Activated T-cell treated with anti-CD3 and anti-CD28 coated beads, Interleukin-2, amount 50 U/mL, for 48 hours (primary cell): ENCODE measurements around the gene KDM7A.

Experiments used
- DNase-seq, 2 experiments: peaks; one replicate each; pipeline ENCODE4 v3.0.0-alpha.2; 2020

KDM7A gene

DNA sequence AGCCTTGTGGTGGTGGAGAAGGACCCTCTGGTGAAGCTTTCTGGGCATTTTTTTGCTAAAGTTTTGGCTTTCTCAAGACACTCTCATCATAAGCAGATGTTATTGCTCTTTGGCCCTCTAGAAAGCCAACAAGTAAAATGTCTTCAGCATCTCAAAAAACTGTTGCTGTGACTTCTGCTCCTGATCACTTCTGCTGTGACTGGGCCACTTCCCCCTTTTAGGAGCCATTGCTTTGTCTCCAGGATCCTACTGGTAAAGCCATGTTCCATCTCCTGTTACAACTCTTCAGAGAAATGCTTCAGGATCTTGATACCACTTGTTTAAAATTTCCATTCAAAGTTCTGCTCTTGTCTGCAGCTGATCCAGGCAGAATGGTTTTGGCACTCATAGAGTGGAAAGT, 125.0 kb downstream of the KDM7A start:
- DNase-seq: no peak

DNA sequence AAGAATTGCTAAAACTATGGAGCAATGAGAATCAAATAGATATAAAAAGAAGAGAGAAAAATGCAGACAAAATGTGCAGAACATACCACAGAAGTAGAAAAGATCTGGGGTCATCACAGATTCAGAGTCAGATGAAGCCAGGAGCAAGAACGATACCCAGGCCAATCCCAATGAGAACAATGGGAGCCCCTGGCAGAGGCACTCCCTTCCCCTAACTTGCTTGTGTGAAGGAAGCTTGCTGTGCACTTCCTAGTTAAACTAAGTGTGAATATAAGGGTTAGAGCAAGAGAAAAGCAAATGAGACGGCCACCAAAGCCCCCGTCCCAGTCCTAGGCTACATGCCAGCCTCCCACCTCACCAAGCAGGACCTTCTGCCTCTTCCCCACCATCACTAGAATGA, 126.7 kb downstream of the KDM7A start:
- no peak for DNase-seq

DNA sequence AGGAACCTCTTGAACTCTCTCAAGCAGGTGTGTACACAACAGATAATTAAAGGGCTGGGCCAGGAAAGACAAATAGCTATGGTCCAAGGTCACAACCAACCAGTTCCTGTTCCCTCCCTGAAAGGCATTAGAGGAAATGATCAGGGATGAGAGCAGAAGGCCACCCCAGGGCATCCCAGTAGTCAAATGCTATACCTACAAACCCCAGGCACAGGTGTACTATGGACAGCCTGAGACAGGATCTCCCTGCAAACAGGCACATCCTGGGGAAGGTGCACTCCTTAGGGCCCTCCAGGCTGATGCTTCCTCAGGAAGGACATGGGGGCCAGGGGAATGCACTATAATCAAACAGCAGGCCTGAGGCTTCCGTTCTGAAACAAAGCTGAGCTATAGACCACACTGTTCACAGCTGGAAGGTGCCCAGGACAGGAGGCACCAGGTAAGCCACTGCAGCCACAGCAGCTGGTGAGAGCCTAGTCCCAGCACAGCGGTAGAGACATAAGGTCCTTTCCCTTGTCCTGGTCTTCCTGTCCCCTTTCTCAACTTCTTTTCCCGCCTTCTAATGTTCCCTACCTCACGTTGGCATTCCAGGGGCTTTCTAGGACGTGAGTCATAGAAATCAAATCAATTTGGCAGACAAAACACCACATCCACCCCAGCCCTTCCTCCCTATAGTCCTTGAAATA, 127.3 kb downstream of the KDM7A start:
- DNase-seq: no peak

DNA sequence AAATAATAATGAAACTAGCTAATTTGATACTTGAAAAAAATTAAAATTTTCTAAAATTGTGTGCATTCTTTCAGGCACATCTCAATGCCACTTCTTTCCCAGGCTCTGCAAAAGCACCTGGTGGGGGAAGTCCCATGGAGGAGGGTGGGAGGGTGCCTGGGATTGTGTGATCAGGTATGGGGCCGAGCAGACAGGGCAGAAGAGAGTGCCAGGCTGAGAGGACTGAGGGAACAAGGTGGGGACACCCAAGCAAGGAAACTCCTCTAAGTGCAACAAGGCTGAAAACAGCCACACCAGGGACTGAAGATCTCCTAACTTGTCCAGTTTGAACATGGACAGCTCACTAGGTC, 127.8 kb downstream of the KDM7A start:
- no peak for DNase-seq

DNA sequence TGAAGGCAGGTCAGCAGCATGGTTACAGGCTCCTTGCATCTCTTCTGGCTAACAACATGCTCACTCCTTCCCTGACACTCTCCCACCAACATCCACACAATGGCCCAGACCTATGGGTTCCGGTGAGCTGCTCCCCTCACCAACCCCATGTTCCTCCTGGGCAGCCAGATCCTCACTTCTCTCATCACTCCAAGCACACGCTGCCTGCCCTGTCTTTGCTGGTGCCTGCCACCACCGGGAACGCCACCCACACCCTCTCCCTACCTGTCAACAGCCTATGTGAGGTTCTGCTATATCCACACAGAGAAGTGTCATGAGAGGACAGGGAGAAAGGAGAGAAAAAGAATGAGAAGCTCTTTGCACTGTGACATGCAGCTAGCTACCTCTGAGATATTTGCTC, 128.6 kb downstream of the KDM7A start:
- DNase-seq: no peak

DNA sequence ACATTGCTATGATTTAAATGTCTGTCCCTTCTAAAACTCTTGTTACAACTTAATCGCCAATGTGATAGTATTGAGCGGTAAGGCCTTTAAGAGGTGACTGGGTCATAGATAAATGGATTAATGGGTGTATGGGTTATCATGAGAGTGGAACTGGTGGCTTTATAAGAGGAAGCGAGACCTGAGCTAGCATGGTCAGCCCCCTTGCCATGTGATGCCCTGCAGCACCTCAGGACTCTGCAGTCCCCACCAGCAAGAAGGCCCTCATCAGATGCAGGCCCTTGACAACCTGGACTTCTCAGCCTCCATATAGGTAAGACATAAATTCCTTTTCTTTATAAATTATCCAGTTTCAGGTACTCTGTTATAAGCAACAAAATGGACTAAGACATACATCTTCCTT, 129.6 kb downstream of the KDM7A start:
- no peak for DNase-seq

DNA sequence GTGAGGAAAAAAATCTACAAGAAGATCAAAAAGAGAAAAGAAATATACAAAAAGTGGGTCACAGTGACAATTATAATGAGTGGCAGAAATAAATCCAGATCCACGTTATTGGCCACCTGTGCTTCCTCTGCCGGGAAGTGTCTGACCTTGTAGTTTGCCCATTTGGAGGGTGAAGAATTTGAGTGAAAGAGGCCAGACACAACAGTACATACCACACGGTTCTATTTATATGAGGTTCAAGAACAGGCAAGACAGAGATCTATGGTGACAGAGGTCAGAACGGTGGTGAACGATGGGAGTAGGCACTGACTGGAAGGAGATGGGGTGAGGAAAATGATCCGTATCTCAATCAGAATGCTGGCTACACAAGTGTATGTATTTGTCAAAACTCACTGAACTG, 131.1 kb downstream of the KDM7A start:
- no peak for DNase-seq

DNA sequence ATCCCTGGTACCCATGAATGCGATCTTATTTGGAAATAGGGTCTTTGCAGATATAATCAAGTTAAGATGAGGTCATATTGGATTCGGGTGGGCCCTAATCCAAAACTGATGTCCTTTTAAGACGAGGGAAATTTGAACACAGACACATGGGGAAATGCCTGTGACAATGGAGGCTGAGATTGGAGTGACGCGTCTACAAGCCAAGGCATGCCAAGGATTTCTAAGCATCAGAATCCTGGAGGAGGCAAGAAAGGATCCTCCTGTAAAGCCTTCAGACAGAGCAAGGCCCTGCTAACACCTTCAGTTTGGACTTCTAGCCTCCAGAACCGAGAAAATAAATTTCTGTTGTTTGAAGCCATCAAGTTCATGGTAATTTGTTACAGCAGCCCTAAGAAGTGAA, 132.5 kb downstream of the KDM7A start:
- DNase-seq: no peak

DNA sequence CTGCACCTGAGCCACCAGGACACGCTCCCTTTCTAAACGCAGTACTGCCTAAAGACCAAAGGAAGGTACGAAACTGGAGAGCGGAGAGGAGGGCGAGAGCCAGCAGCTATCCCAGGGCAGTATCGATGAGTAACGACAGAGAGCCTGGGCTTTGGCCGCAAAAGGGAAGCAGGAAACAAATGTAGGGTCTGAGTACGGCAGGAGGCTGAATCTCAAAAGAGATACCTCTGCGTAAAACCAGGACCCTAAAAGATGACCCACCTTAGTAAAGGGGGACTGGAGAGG, 134.5 kb downstream of the KDM7A start:
- no peak for DNase-seq

DNA sequence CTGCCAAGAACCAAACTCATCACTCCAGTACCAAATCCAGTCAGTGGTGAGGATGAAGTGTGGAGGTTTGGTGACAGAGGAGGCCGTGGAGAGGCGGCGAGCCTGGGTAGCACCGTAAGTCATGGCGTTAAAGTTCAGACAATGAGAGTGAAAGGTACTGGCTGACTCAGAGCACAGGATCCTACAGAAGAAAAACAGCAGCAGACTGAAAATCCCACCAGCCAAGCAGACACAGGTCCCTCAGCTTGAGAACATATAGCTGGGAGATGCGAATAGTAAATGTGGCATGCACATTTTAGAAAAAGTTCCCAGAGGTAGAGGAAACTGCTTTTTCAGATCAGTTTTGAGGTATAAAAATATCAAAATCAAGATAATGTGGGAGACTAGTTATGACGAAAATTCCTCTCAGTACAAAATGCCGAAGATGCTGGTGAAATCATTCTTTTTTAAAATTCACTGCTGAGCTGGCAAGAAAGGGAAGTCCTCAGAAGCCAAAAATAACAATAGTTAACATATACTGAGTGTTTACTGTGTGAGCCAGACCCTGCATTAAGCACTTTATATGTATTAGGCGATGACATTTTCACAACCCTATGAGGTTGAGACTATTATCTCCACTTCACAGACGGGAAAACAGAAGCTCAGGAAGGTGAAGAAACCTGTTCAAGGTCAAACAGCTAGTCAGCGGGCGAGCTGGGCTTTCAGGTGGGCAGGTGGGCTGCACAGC, 135.0 kb downstream of the KDM7A start:
- DNase-seq: no peak

DNA sequence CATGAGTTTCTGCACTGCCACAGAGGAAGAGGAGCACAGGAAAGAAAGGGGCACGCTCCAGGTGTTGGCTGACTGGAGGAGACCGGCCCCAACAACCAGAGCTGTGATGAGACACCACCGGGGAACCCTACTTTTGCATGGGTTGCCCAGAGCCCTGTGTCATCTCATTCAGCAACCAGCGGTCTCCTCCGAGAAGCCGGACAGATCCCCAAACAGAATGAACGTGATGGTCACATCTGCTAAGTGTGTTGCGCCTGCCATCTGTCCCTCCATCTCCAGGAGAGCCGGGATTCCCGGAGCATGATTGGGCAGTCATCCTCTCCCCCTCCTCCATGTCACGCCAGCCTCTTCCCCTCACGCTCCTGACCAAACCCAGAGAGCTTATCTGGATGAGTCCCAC, 136.9 kb downstream of the KDM7A start:
- peak in 1 of 2 experiments; percentile 6 for DNase-seq

DNA sequence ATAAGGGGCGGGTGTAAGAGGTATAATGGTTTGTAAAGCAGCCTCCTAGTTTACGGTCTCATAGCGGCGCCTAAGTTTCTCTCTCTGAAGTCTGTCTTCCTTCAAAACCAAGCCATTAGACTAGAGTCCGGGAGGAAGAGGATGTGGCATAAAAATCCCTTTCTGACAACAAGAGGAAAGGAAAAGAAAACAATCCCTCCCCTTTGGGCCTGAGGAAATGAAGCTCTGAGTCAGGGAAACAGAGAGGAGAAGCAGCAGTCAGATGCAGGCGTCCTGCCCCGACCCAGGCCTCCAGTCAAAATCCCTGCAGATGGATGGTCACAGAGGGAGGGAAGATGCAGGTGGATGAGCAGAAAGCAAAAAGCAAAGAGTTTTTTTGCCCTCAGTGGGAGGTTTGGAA, 137.7 kb downstream of the KDM7A start:
- DNase-seq: peak in 1 of 2 experiments; percentile 10

DNA sequence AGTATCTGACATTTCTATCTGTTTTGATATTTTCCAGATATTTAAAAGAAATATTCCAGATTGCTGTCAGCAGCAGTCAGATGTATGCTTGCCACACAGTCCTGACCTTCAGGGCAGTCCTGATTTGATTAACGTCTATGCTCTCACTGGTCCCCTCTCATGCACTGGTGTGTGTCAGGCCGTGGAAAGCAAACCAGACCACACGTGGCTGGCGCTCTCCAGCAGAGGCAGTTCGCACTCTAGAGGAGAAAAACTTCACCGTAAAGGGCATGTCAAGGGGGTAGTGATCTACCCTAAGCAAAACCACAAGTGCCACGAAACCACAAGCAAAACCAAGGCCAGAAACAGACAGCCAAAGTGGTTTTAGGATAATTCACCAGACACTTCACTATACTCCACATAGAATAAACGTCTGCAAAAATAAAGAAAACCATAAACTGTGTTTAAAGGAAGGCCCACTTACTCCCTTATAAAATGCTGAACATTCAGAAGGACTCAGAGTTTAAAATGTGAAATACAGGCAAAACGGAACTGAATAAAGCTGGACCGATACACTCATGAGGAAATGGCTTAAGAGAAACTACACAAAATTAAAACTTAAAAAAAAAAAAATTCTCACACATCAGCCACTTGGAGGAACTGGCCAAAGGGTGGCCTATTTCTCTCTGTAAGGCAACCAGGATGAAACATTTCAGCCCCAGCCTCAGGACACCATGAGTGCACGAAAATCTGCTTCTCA, 140.4 kb downstream of the KDM7A start:
- DNase-seq: peak; percentile 27 to 36

DNA sequence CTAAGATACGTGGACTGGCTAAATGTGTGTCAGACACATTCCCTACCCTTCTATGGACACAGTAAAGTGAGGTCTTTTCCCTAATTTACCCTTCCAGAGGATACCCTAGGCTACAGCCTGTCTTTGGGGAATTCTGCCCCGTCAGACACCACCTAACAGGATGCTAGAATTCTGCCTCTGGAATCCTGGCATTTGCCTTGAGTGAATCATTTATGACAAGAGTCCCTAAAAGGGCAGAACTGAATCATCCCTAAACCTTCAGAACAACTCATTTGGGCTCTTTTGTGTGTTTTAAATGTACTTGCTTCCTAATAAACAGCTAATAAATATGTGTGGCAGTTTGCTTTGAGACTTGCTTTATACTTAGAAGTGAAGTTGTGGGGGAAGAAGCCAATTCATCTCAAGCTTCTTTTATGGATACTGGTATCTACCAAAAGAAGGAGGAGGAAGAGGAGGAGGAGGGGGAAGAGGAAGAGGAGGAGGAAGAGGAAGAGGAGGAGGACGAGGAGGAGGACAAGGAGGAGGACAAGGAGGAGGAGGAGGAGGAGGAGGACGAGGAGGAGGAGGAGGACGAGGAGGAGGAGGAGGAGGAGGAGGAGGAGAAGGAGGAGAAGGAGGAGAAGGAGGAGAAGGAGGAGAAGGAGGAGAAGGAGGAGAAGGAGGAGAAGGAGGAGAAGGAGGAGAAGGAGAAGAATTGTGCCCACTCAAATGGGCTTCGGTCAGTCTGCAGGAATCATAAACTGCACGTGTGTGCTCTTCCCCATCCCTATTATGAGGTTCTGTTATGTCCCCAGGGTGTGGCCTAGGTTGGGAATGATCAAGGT, 141.2 kb downstream of the KDM7A start:
- peak in 1 of 2 experiments; percentile 10 for DNase-seq
